IMR-90 (cell line): Measurements from ENCODE around the gene MICALL2. TPM values are rescaled to one million over a fixed set of nuclear protein-coding genes. Genes with fewer than 3 reads are reported as not detected.

Source experiments
- ATAC-seq: fragments of 200-7000 bp; cut with Tn5 transposase; 2 replicates; pipeline ENCODE4 v1.9.1; 2020; ENCODE audit warnings: low read depth, mild to moderate bottlenecking, moderate library complexity
- BruUV-seq: library from RNA; stranded (reverse); fragments of 400-500 nt; replicated peaks from 2 replicates; lab custom pipeline; 2021; lab: Mats Ljungman, UMichigan
- CTCF ChIA-PET: fragments of 300-600 bp; formaldehyde crosslinking; extraction: SDS; loops from one replicate; lab custom pipeline; 2021; ENCODE audit warnings: antibody characterized with exemption; lab: Yijun Ruan, JAX
- POLR2A ChIA-PET: fragments of 300-600 bp; sonication (Branson Sonifier 250); formaldehyde crosslinking; loops from one replicate; lab custom pipeline; 2022; ENCODE audit warnings: antibody characterized with exemption; ENCODE audit not compliant: unreplicated experiment; lab: Charles Lee
- DNase-seq: peaks from one replicate; pipeline ENCODE4 v3.0.0; 2013
- H2AFZ ChIP-seq: replicated peaks from 2 replicates; pipeline ENCODE3; 2013; ENCODE audit warnings: low read length, mild to moderate bottlenecking; ENCODE audit not compliant: poor library complexity
- H2AK5ac ChIP-seq: 2 replicates; pipeline ENCODE4 v1.6.1; 2013; ENCODE audit warnings: low read depth, low read length, inconsistent platforms
- H2AK9ac ChIP-seq: replicated peaks from 2 replicates; pipeline ENCODE3; 2013; ENCODE audit warnings: mild to moderate bottlenecking, low read depth, low read length, moderate library complexity; ENCODE audit not compliant: poor library complexity
- H2BK120ac ChIP-seq: 2 replicates; pipeline ENCODE4 v1.6.1; 2013; ENCODE audit warnings: low read depth, low read length, inconsistent platforms
- H2BK15ac ChIP-seq: 3 replicates; pipeline ENCODE4 v1.6.1; 2013; ENCODE audit warnings: low read depth, low read length, inconsistent platforms
- H2BK20ac ChIP-seq: 2 replicates; pipeline ENCODE4 v1.6.1; 2013; ENCODE audit warnings: low read depth, mild to moderate bottlenecking, inconsistent platforms, low read length, moderate library complexity
- H2BK5ac ChIP-seq: 2 replicates; pipeline ENCODE4 v1.6.1; 2013; ENCODE audit warnings: mild to moderate bottlenecking, low read depth, low read length, inconsistent platforms; ENCODE audit not compliant: poor library complexity, severe bottlenecking
- H3K14ac ChIP-seq: replicated peaks from 2 replicates; pipeline ENCODE4 v1.6.1; 2013; ENCODE audit warnings: low read depth, low read length, inconsistent platforms
- H3K18ac ChIP-seq: 2 replicates; pipeline ENCODE4 v1.6.1; 2013; ENCODE audit warnings: low read depth, low read length, control low read depth
- H3K23ac ChIP-seq: 2 replicates; pipeline ENCODE4 v1.6.1; 2013; ENCODE audit warnings: low read depth, low read length, inconsistent platforms
- H3K27ac ChIP-seq: 2 replicates; pipeline ENCODE4 v1.5.1; 2013; ENCODE audit warnings: mild to moderate bottlenecking, control low read depth, low read length; ENCODE audit not compliant: insufficient read depth
- H3K27me3 ChIP-seq: 2 replicates; pipeline ENCODE4 v1.6.1; 2013; ENCODE audit warnings: low read length; ENCODE audit not compliant: control insufficient read depth, insufficient read depth
- H3K36me3 ChIP-seq: 2 replicates; pipeline ENCODE4 v1.6.1; 2013; ENCODE audit warnings: low read length, mixed read lengths; ENCODE audit not compliant: control insufficient read depth, insufficient read depth
- H3K4ac ChIP-seq: 2 replicates; pipeline ENCODE4 v1.6.1; 2013; ENCODE audit warnings: low read depth, low read length, inconsistent platforms
- H3K4me1 ChIP-seq: 2 replicates; pipeline ENCODE4 v1.6.1; 2013; ENCODE audit warnings: low read length, mixed read lengths; ENCODE audit not compliant: control insufficient read depth, insufficient read depth
- H3K4me2 ChIP-seq: 2 replicates; pipeline ENCODE4 v1.6.1; 2013; ENCODE audit warnings: low read depth, mild to moderate bottlenecking, control low read depth, low read length, moderate library complexity
- H3K4me3 ChIP-seq: 2 replicates; pipeline ENCODE4 v1.5.1; 2013; ENCODE audit warnings: low read depth, mild to moderate bottlenecking, control low read depth, low read length, moderate library complexity; ENCODE audit not compliant: insufficient read depth
- H3K56ac ChIP-seq: 2 replicates; pipeline ENCODE4 v1.6.1; 2013; ENCODE audit warnings: low read length, inconsistent platforms; ENCODE audit not compliant: insufficient read depth; ENCODE audit errors: extremely low read depth
- H3K79me1 ChIP-seq, 2 experiments: 2 replicates each; pipeline ENCODE4 v1.6.1; 2013; ENCODE audit warnings: low read length in 2 of 2, inconsistent platforms in 1 of 2, low read depth in 1 of 2
- H3K9ac ChIP-seq: 2 replicates; pipeline ENCODE4 v1.6.1; 2013; ENCODE audit warnings: low read depth, low read length, control low read depth
- H3K9me1 ChIP-seq: 2 replicates; pipeline ENCODE4 v1.6.1; 2013; ENCODE audit warnings: low read length, inconsistent platforms; ENCODE audit not compliant: insufficient read depth
- H3K9me3 ChIP-seq: 2 replicates; pipeline ENCODE4 v1.6.1; 2013; ENCODE audit warnings: low read length; ENCODE audit not compliant: control insufficient read depth, insufficient read depth
- H4K20me1 ChIP-seq: 2 replicates; pipeline ENCODE4 v1.6.1; 2013; ENCODE audit warnings: low read length, inconsistent platforms; ENCODE audit not compliant: insufficient read depth
- H4K5ac ChIP-seq: 2 replicates; pipeline ENCODE4 v1.6.1; 2013; ENCODE audit warnings: mild to moderate bottlenecking, low read depth, low read length, control low read depth
- H4K8ac ChIP-seq, 2 experiments: 2 replicates each; pipeline ENCODE4 v1.6.1; 2013; ENCODE audit warnings: low read depth in 2 of 2, low read length in 2 of 2, control low read depth in 1 of 2, inconsistent platforms in 1 of 2
- H4K91ac ChIP-seq: 2 replicates; pipeline ENCODE4 v1.6.1; 2013; ENCODE audit warnings: low read depth, low read length, inconsistent platforms; ENCODE audit not compliant: insufficient read depth
- BHLHE40 ChIP-seq: fragments of 150-350 bp; IDR thresholded peaks from 2 replicates; pipeline ENCODE4 v1.6.1; 2016; ENCODE audit warnings: mild to moderate bottlenecking, low read depth, low read length
- CEBPB ChIP-seq: IDR thresholded peaks from 2 replicates; pipeline ENCODE4 v1.6.1; 2012; ENCODE audit warnings: low read depth, low read length, improper control_type of control experiment
- CHD1 ChIP-seq: IDR thresholded peaks from 2 replicates; pipeline ENCODE4 v1.6.1; 2012; ENCODE audit warnings: low read depth, low read length, improper control_type of control experiment
- FOS ChIP-seq: fragments of 150-350 bp; IDR thresholded peaks from 2 replicates; pipeline ENCODE4 v1.6.1; 2016; ENCODE audit warnings: low read depth, low read length
- MAFK ChIP-seq: IDR thresholded peaks from 2 replicates; pipeline ENCODE4 v1.6.1; 2012; ENCODE audit warnings: low read depth, low read length, improper control_type of control experiment
- MAZ ChIP-seq: IDR thresholded peaks from 2 replicates; pipeline ENCODE4 v1.6.1; 2012; ENCODE audit warnings: low read depth, mild to moderate bottlenecking, low read length, improper control_type of control experiment, moderate library complexity, borderline replicate concordance
- MXI1 ChIP-seq: IDR thresholded peaks from 2 replicates; pipeline ENCODE4 v1.6.1; 2012; ENCODE audit warnings: low read depth, mild to moderate bottlenecking, low read length, moderate library complexity, borderline replicate concordance
- NFE2L2 ChIP-seq: fragments of 150-350 bp; IDR thresholded peaks from 2 replicates; pipeline ENCODE4 v1.6.1; 2016; ENCODE audit warnings: low read depth, mild to moderate bottlenecking, low read length
- POLR2A ChIP-seq: IDR thresholded peaks from 2 replicates; pipeline ENCODE4 v1.6.1; 2012; ENCODE audit warnings: mild to moderate bottlenecking, low read depth, low read length
- RAD21 ChIP-seq: IDR thresholded peaks from 2 replicates; pipeline ENCODE4 v1.6.1; 2012; ENCODE audit warnings: low read length, improper control_type of control experiment
- RCOR1 ChIP-seq: IDR thresholded peaks from 2 replicates; pipeline ENCODE4 v1.6.1; 2012; ENCODE audit warnings: mild to moderate bottlenecking, low read length, improper control_type of control experiment; ENCODE audit not compliant: insufficient replicate concordance
- RFX5 ChIP-seq: IDR thresholded peaks from 2 replicates; pipeline ENCODE4 v1.8.0; 2012; ENCODE audit warnings: low read depth, mild to moderate bottlenecking, low read length, moderate library complexity
- SMC3 ChIP-seq: fragments of 150-350 bp; IDR thresholded peaks from 2 replicates; pipeline ENCODE4 v1.6.1; 2016; ENCODE audit warnings: low read depth, mild to moderate bottlenecking, antibody characterized with exemption, low read length, moderate library complexity
- WGBS, 2 experiments: methylation state at CpG; one replicate each; pipeline versions ENCODE4 v1.1.5 to v1.1.7; 2013; ENCODE audit warnings: missing lambda C conversion rate in 2 of 2; ENCODE audit not compliant: insufficient read length in 1 of 2; ENCODE audit errors: extremely low coverage in 2 of 2; 5-methylcytosine and 5-hydroxymethylcytosine counted together
- dilution Hi-C: fragments of 300-500 bp; cut with HindIII; formaldehyde crosslinking; loops from one replicate; pipeline ENCODE4 v1.14.3; 2018; ENCODE audit warnings: low sequenced_read_pairs; ENCODE audit not compliant: unreplicated experiment
- in situ Hi-C: fragments of 300-500 bp; cut with MboI; formaldehyde crosslinking; loops from 3 replicates; pipeline ENCODE4 v1.14.3; 2019; ENCODE audit warnings: low sequenced_read_pairs, inconsistent platforms, mixed read lengths
- intact Hi-C: fragments of 100-400 bp; cut with micrococcal nuclease; formaldehyde crosslinking; loops from 2 replicates; pipeline ENCODE4 v1.10.0; 2022
- polyA plus RNA-seq, 3 experiments: library from polyadenylated mRNA; depleted of rRNA; stranded (reverse); fragments of >200 nt; gene quantifications; 2 replicates each; pipeline ENCODE4 v1.2.3, GENCODE V29; 2012; ENCODE audit warnings: low replicate concordance in 1 of 3
- total RNA-seq: library from RNA; depleted of rRNA; stranded (reverse); fragments of >200 nt; gene quantifications from 2 replicates; pipeline ENCODE4 v1.2.3, GENCODE V29; 2012
- TF ChIP-seq, protein P1 (sequence below): fragments of 150-350 bp; IDR thresholded peaks from 2 replicates; pipeline ENCODE4 v1.6.1; 2016; ENCODE audit warnings: low read depth, mild to moderate bottlenecking, low read length, moderate library complexity, borderline replicate concordance
- TF ChIP-seq, protein P2 (sequence below): conservative IDR thresholded peaks from 2 replicates; pipeline ENCODE4 v1.5.1; 2012; ENCODE audit warnings: mild to moderate bottlenecking, low read depth, low read length, improper control_type of control experiment
- TF ChIP-seq, protein P3 (sequence below): fragments of 150-350 bp; IDR thresholded peaks from 2 replicates; pipeline ENCODE4 v1.6.1; 2017; ENCODE audit warnings: mild to moderate bottlenecking, antibody characterized with exemption, low read length, low read depth

MICALL2 gene
- total and polyA plus RNA-seq, 2 of the 4 experiments (the other 2 are of a cell fraction), result 6.6 to 34.1 TPM

DNA sequence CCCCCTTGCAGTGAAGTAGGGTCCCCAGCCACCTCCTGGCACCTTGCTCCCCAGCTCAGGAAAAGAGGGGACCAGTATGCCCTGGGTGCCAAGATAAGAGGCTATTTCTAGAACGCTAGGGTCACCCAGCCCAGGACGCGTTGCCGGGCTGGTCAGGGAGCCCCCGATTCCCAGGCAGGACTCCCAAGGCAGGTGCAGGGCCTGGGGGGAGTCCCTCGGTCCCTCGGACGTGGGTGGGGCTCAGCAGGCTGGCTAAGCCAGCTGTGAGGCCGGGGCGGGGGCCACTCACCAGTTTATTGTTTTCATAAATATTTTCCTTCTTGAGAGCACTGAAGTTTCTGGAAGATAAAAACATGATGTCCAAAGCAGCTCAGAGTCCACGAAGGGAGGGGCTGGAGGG, 9.3 kb downstream of the MICALL2 start:
- H4K20me1 ChIP-seq, result peaks cover 12% of the 10 kb centered on the region
- intact Hi-C loops, result no loop called here
- POLR2A ChIA-PET, result no interaction called here
- no peak overlapping the region for H3K56ac ChIP-seq
- no peak for DNase-seq
- no peak overlapping the region for H3K4me3 ChIP-seq
- in situ Hi-C loops, result no loop called here
- no peak overlapping the region for H4K5ac ChIP-seq
- H3K9ac ChIP-seq, result no peak overlapping the region
- H2AK5ac ChIP-seq, result no peak overlapping the region
- no peak overlapping the region for H4K91ac ChIP-seq
- H2BK5ac ChIP-seq, result no peak overlapping the region
- H3K14ac ChIP-seq, result no peak overlapping the region
- CTCF ChIA-PET, result no interaction called here
- TF ChIP-seq RCOR1 (no peak), CEBPB (no peak), MAZ (no peak), RFX5 (no peak), SMC3 (no peak), BHLHE40 (no peak), CHD1 (no peak), POLR2A (no peak), NFE2L2 (no peak), RAD21 (no peak), MAFK (no peak), MXI1 (no peak), FOS (no peak)
- TF ChIP-seq, protein P1, sequence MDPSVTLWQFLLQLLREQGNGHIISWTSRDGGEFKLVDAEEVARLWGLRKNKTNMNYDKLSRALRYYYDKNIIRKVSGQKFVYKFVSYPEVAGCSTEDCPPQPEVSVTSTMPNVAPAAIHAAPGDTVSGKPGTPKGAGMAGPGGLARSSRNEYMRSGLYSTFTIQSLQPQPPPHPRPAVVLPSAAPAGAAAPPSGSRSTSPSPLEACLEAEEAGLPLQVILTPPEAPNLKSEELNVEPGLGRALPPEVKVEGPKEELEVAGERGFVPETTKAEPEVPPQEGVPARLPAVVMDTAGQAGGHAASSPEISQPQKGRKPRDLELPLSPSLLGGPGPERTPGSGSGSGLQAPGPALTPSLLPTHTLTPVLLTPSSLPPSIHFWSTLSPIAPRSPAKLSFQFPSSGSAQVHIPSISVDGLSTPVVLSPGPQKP, result no peak
- TF ChIP-seq, protein P2, sequence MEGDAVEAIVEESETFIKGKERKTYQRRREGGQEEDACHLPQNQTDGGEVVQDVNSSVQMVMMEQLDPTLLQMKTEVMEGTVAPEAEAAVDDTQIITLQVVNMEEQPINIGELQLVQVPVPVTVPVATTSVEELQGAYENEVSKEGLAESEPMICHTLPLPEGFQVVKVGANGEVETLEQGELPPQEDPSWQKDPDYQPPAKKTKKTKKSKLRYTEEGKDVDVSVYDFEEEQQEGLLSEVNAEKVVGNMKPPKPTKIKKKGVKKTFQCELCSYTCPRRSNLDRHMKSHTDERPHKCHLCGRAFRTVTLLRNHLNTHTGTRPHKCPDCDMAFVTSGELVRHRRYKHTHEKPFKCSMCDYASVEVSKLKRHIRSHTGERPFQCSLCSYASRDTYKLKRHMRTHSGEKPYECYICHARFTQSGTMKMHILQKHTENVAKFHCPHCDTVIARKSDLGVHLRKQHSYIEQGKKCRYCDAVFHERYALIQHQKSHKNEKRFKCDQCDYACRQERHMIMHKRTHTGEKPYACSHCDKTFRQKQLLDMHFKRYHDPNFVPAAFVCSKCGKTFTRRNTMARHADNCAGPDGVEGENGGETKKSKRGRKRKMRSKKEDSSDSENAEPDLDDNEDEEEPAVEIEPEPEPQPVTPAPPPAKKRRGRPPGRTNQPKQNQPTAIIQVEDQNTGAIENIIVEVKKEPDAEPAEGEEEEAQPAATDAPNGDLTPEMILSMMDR, result no peak
- TF ChIP-seq, protein P3, sequence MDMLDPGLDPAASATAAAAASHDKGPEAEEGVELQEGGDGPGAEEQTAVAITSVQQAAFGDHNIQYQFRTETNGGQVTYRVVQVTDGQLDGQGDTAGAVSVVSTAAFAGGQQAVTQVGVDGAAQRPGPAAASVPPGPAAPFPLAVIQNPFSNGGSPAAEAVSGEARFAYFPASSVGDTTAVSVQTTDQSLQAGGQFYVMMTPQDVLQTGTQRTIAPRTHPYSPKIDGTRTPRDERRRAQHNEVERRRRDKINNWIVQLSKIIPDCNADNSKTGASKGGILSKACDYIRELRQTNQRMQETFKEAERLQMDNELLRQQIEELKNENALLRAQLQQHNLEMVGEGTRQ, result no peak
- no peak overlapping the region for H2BK20ac ChIP-seq
- no peak overlapping the region for H3K4me2 ChIP-seq
- peaks cover 4% of the 10 kb centered on the region; the same call in 1 of the 2 replicates for H3K36me3 ChIP-seq
- H3K4ac ChIP-seq, result no peak overlapping the region
- H3K27ac ChIP-seq, result no peak overlapping the region
- peaks cover 0 to 41% of the 10 kb centered on the region in 2 experiments for H3K79me1 ChIP-seq
- no peak overlapping the region for H4K8ac ChIP-seq
- ATAC-seq, result no peak
- no peak overlapping the region for H2AK9ac ChIP-seq
- H2AFZ ChIP-seq, result no peak overlapping the region
- H3K9me1 ChIP-seq, result no peaks in the 10 kb centered on the region; the same call in 1 of the 2 replicates
- no peaks in the 10 kb centered on the region for H3K27me3 ChIP-seq
- no TSS peak for BruUV-seq
- H3K23ac ChIP-seq, result no peak overlapping the region
- H3K18ac ChIP-seq, result no peak overlapping the region
- peaks cover 29% of the 10 kb centered on the region for H3K4me1 ChIP-seq
- no CpG with 5 or more reads among the region's 11 CpGs for WGBS, 2 experiments
- H3K9me3 ChIP-seq, result no peaks in the 10 kb centered on the region
- dilution Hi-C loops, result no loop called here
- H2BK120ac ChIP-seq, result no peak overlapping the region
- H2BK15ac ChIP-seq, result no peak overlapping the region
